Trophoblast cell (in vitro differentiated cells and primary cell): ENCODE measurements around the gene SEMA6A.

Experiments
- DNase-seq, 2 donors: peaks; one replicate each; pipeline ENCODE4 v3.0.0-alpha.2; 2016
- H2AFZ ChIP-seq: 2 replicates; pipeline ENCODE4 v1.6.1; 2013; ENCODE audit warnings: low read length, moderate library complexity, mild to moderate bottlenecking; ENCODE audit not compliant: insufficient read depth, poor library complexity
- H2AK5ac ChIP-seq: 2 replicates; pipeline ENCODE4 v1.6.1; 2013; ENCODE audit warnings: mild to moderate bottlenecking, low read length
- H2BK120ac ChIP-seq: 2 replicates; pipeline ENCODE4 v1.6.1; 2013; ENCODE audit warnings: low read length, mild to moderate bottlenecking, moderate library complexity; ENCODE audit not compliant: insufficient read depth, poor library complexity
- H2BK12ac ChIP-seq: 2 replicates; pipeline ENCODE4 v1.6.1; 2013; ENCODE audit warnings: mild to moderate bottlenecking, low read length, moderate library complexity
- H2BK5ac ChIP-seq: 2 replicates; pipeline ENCODE4 v1.6.1; 2013; ENCODE audit warnings: low read length, low read depth, moderate library complexity, mild to moderate bottlenecking; ENCODE audit not compliant: poor library complexity
- H3K14ac ChIP-seq: 2 replicates; pipeline ENCODE4 v1.6.1; 2013; ENCODE audit warnings: mild to moderate bottlenecking, low read length
- H3K18ac ChIP-seq: 2 replicates; pipeline ENCODE4 v1.6.1; 2013; ENCODE audit warnings: mild to moderate bottlenecking, low read length
- H3K23ac ChIP-seq: 2 replicates; pipeline ENCODE4 v1.6.1; 2013; ENCODE audit warnings: low read length
- H3K27ac ChIP-seq: 2 replicates; pipeline ENCODE4 v1.5.1; 2013; ENCODE audit warnings: low read depth, mild to moderate bottlenecking, inconsistent platforms, low read length, moderate library complexity
- H3K27me3 ChIP-seq: 2 replicates; pipeline ENCODE4 v1.6.1; 2013; ENCODE audit warnings: inconsistent platforms, mild to moderate bottlenecking, low read length, moderate library complexity; ENCODE audit not compliant: insufficient read depth
- H3K36me3 ChIP-seq, 2 experiments: 1 replicate in 1 of 2; 2 replicates in 1 of 2; pipeline ENCODE4 v1.6.1; 2013; ENCODE audit warnings: low read length in 2 of 2, mild to moderate bottlenecking in 2 of 2, moderate library complexity in 1 of 2; ENCODE audit not compliant: insufficient read depth in 2 of 2, control insufficient read depth in 1 of 2
- H3K4ac ChIP-seq: 2 replicates; pipeline ENCODE4 v1.6.1; 2013; ENCODE audit warnings: low read depth, mild to moderate bottlenecking, low read length, moderate library complexity
- H3K4me1 ChIP-seq, 2 experiments: 1 replicate in 1 of 2; 2 replicates in 1 of 2; pipeline ENCODE4 v1.6.1; 2013; ENCODE audit warnings: low read length in 2 of 2, mild to moderate bottlenecking in 2 of 2, moderate library complexity in 1 of 2; ENCODE audit not compliant: insufficient read depth in 2 of 2, control insufficient read depth in 1 of 2
- H3K4me2 ChIP-seq: 2 replicates; pipeline ENCODE4 v1.6.1; 2013; ENCODE audit warnings: inconsistent platforms, mild to moderate bottlenecking, low read length, moderate library complexity
- H3K4me3 ChIP-seq: 2 replicates; pipeline ENCODE4 v1.5.1; 2013; ENCODE audit warnings: mild to moderate bottlenecking, low read depth, low read length, inconsistent platforms
- H3K79me1 ChIP-seq: one replicate; pipeline ENCODE4 v1.6.1; 2013; ENCODE audit warnings: low read length
- H3K79me2 ChIP-seq: 2 replicates; pipeline ENCODE4 v1.6.1; 2013; ENCODE audit warnings: low read length, mild to moderate bottlenecking; ENCODE audit not compliant: control insufficient read depth, insufficient read depth, poor library complexity
- H3K9ac ChIP-seq: 2 replicates; pipeline ENCODE4 v1.6.1; 2013; ENCODE audit warnings: mild to moderate bottlenecking, low read length
- H3K9me3 ChIP-seq: 2 replicates; pipeline ENCODE4 v1.6.1; 2013; ENCODE audit warnings: low read depth, mild to moderate bottlenecking, control low read depth, inconsistent platforms, low read length; ENCODE audit not compliant: insufficient read depth
- H4K12ac ChIP-seq: 2 replicates; pipeline ENCODE4 v1.6.1; 2013; ENCODE audit warnings: low read depth, mild to moderate bottlenecking, low read length, moderate library complexity
- H4K8ac ChIP-seq: 2 replicates; pipeline ENCODE4 v1.6.1; 2013; ENCODE audit warnings: low read depth, mild to moderate bottlenecking, low read length, moderate library complexity
- H4K91ac ChIP-seq: one replicate; pipeline ENCODE4 v1.6.1; 2013; ENCODE audit warnings: low read depth, mild to moderate bottlenecking, low read length, moderate library complexity
- WGBS: extraction: QIAGEN DNeasy Blood & Tissue Kit; methylation state at CpG from one replicate; pipeline ENCODE4 v1.1.7; 2013; ENCODE audit warnings: missing lambda C conversion rate; ENCODE audit not compliant: insufficient read length, insufficient coverage; ENCODE audit errors: extremely low coverage; 5-methylcytosine and 5-hydroxymethylcytosine counted together

The SEMA6A gene

GRCh38 chr5:116502138-116502537 is 72.5 kb downstream of the SEMA6A start:
- Histone ChIP-seq H3K27ac (peak overlapping the region; percentile 8), H3K4me2 (no peak overlapping the region)
- DNase-seq, result no peak

GRCh38 chr5:116498503-116499048 is 76.0 kb downstream of the SEMA6A start:
- no peak overlapping the region for H3K4me2 ChIP-seq
- no peak overlapping the region for H3K18ac ChIP-seq
- H2BK120ac ChIP-seq, result no peak overlapping the region
- DNase-seq, result no peak
- no peak overlapping the region for H3K9ac ChIP-seq
- H4K12ac ChIP-seq, result no peak overlapping the region
- WGBS, result no CpG with 5 or more reads among the region's 4 CpGs
- H3K23ac ChIP-seq, result no peak overlapping the region
- peaks cover 2% of the 10 kb centered on the region for H3K79me2 ChIP-seq
- peak overlapping the region; percentile 28 for H3K4ac ChIP-seq
- H3K4me3 ChIP-seq, result no peak overlapping the region
- H3K79me1 ChIP-seq, result peaks cover 3% of the 10 kb centered on the region
- H2AK5ac ChIP-seq, result no peak overlapping the region
- no peak overlapping the region for H2BK5ac ChIP-seq
- H3K9me3 ChIP-seq, result no peaks in the 10 kb centered on the region
- no peaks in the 10 kb centered on the region for H3K27me3 ChIP-seq
- H3K36me3 ChIP-seq, result peaks cover 23 to 42% of the 10 kb centered on the region in 2 experiments
- peak overlapping the region; percentile 58 for H3K27ac ChIP-seq
- peaks cover 15 to 16% of the 10 kb centered on the region in 2 experiments for H3K4me1 ChIP-seq
- H2AFZ ChIP-seq, result no peak overlapping the region
- H2BK12ac ChIP-seq, result no peak overlapping the region
- H4K91ac ChIP-seq, result no peak overlapping the region
- no peak overlapping the region for H3K14ac ChIP-seq
- H4K8ac ChIP-seq, result no peak overlapping the region

More at GRCh38 chr5:116502138-116502537, 72.5 kb downstream of the SEMA6A start:
- WGBS, result no CpG with 5 or more reads among the region's 4 CpGs
- Histone ChIP-seq H4K91ac (no peak overlapping the region), H4K8ac (no peak overlapping the region), H3K4me1 (peaks cover 9 to 13% of the 10 kb centered on the region in 2 experiments), H3K23ac (peak overlapping the region; percentile 4), H3K14ac (no peak overlapping the region), H2BK12ac (no peak overlapping the region), H2BK120ac (no peak overlapping the region), H2BK5ac (no peak overlapping the region), H3K79me1 (no peaks in the 10 kb centered on the region), H3K9me3 (no peaks in the 10 kb centered on the region), H3K4me3 (no peak overlapping the region), H3K27me3 (no peaks in the 10 kb centered on the region), H3K18ac (no peak overlapping the region), H3K4ac (peak overlapping the region; percentile 6), H2AK5ac (no peak overlapping the region), H4K12ac (no peak overlapping the region), H3K79me2 (peaks cover 5% of the 10 kb centered on the region), H3K36me3 (peaks cover 15 to 26% of the 10 kb centered on the region in 2 experiments), H2AFZ (no peak overlapping the region), H3K9ac (no peak overlapping the region)

- peaks cover 10 to 12% of the 10 kb centered on the region in 2 experiments for H3K4me1 ChIP-seq
- H4K12ac ChIP-seq, result no peak overlapping the region
- H2BK5ac ChIP-seq, result no peak overlapping the region
- H3K79me1 ChIP-seq, result peaks cover 3% of the 10 kb centered on the region
- no peak overlapping the region for H4K8ac ChIP-seq
- H2BK120ac ChIP-seq, result no peak overlapping the region
- H2BK12ac ChIP-seq, result no peak overlapping the region
- H3K4ac ChIP-seq, result no peak overlapping the region
- no CpG with 5 or more reads among the region's 5 CpGs for WGBS
- H2AFZ ChIP-seq, result no peak overlapping the region
- H3K23ac ChIP-seq, result no peak overlapping the region
- H3K18ac ChIP-seq, result no peak overlapping the region
- no peaks in the 10 kb centered on the region for H3K79me2 ChIP-seq
- no peak overlapping the region for H2AK5ac ChIP-seq
- no peak overlapping the region for H3K9ac ChIP-seq
- peak overlapping the region; percentile 58 for H3K27ac ChIP-seq
- no peak overlapping the region for H3K14ac ChIP-seq
- no peak overlapping the region for H4K91ac ChIP-seq
- no peaks in the 10 kb centered on the region for H3K9me3 ChIP-seq
- no peak overlapping the region for H3K4me2 ChIP-seq
- no peak for DNase-seq
- H3K4me3 ChIP-seq, result no peak overlapping the region
- H3K36me3 ChIP-seq, result peaks cover 22 to 43% of the 10 kb centered on the region in 2 experiments
- no peaks in the 10 kb centered on the region for H3K27me3 ChIP-seq
Observed at GRCh38 chr5:116497631-116498030, 77.0 kb downstream of the SEMA6A start.

GRCh38 chr5:116495786-116496357 is 78.8 kb downstream of the SEMA6A start:
- Histone ChIP-seq H3K27ac (no peak overlapping the region), H3K4ac (peak overlapping the region; percentile 40), H2AK5ac (no peak overlapping the region), H3K9me3 (no peaks in the 10 kb centered on the region), H2BK5ac (peak overlapping the region; percentile 39), H2BK12ac (peak overlapping the region; percentile 61), H3K23ac (no peak overlapping the region), H3K9ac (no peak overlapping the region), H3K4me3 (no peak overlapping the region), H2AFZ (no peak overlapping the region), H4K12ac (no peak overlapping the region), H3K4me2 (no peak overlapping the region), H3K36me3 (peaks cover 18 to 47% of the 10 kb centered on the region in 2 experiments), H2BK120ac (no peak overlapping the region), H3K27me3 (no peaks in the 10 kb centered on the region), H3K14ac (peak overlapping the region; percentile 50), H3K4me1 (peaks cover 6 to 10% of the 10 kb centered on the region in 2 experiments), H4K8ac (no peak overlapping the region), H4K91ac (no peak overlapping the region), H3K79me2 (no peaks in the 10 kb centered on the region), H3K79me1 (peaks cover 3% of the 10 kb centered on the region), H3K18ac (peak overlapping the region; percentile 40)
- WGBS, result no CpG with 5 or more reads among the region's 9 CpGs
- no peak for DNase-seq
